ENCODE results near the gene GHR. TPM values are rescaled to one million over a fixed set of nuclear protein-coding genes. Genes with fewer than 3 reads are reported as not detected.
A peak's percentile ranks its signal among the peaks of the same experiment; 100 is the strongest.

GHR gene
- total RNA-seq, 1 experiment from 2014 or later = 1.8 TPM

DNA sequence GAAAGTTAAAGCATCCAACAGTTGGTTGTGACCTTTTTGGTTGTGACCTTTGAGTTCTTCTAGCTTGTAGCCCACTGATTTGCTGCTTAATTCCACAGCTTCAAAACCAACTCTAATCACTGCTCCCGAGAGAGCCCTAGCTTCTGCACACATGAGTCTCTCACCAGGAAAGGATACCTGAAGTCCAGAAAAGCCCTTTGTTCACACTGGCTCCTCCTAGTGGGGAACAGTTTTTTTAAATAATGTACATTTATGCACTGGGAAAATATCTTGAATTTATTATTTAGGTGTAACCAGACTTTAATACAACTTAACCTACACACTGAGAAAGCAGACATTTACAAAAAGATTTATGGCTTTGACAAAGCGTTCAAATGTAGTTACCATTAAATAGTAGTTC lies 213.2 kb downstream of the GHR start:
- H3K9me3 Mint-ChIP-seq (ENCODE audit: unreplicated experiment) = no peaks in the 10 kb centered on the region
- intact Hi-C loops (cut with micrococcal nuclease) = no loop called here

DNA sequence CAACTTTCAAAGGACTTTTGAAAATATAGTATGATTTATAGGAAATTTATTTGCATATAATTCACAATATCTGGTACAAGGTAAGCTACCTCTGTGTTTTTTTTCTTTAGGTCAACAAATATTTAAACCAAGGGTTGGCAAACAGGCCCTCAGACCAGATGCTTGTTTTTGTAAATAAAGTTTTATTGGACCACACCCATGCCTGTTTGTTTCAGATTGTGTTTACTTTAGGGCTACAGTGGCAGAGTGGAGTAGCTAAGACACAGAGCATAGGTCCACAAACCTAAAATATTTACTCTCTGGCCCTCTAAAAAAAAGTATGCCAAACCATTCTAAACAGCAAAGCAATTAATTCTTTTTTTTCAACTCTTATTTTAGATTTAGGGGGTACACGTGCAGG lies 213.7 kb downstream of the GHR start:
- ChIA-PET CTCF (interaction anchor here (0.9 to 2.3 kb wide), 7 partner anchors 14 to 214 kb away, joined by 3 to 10 read pairs (median 4); partner anchors contain the start of gene GHR), POLR2A (interaction anchor here (1.0 to 1.5 kb wide), 3 partner anchors 11 to 19 kb away, joined by 3 to 4 read pairs (median 3); no protein-coding TSS in a partner anchor)
- BruUV-seq (replicated peaks) = no TSS peak
- DNase-seq (ENCODE audit: unreplicated experiment) = no peak
- H3K9me3 Mint-ChIP-seq (ENCODE audit: unreplicated experiment) = no peaks in the 10 kb centered on the region
- no peak overlapping the region for H3K27ac Mint-ChIP-seq (ENCODE audit: low read depth, unreplicated experiment)
- no peaks in the 10 kb centered on the region for H3K36me3 Mint-ChIP-seq (ENCODE audit: insufficient read depth, unreplicated experiment)
- no peaks in the 10 kb centered on the region for H3K27me3 Mint-ChIP-seq (ENCODE audit: insufficient read depth, unreplicated experiment)
- H3K4me3 Mint-ChIP-seq (ENCODE audit: unreplicated experiment) = no peak overlapping the region
- no peak for TF ChIP-seq CTCF (IDR thresholded peaks at IDR 0.05; ENCODE audit: unreplicated experiment)
- intact Hi-C loops (cut with micrococcal nuclease) = no loop called here
- H3K4me1 Mint-ChIP-seq (ENCODE audit: insufficient read depth, unreplicated experiment) = peaks cover 12% of the 10 kb centered on the region

More for the DNA sequence above, 213.2 kb downstream of the GHR start:
- DNase-seq (ENCODE audit: unreplicated experiment) = peak; percentile 51
- peak; percentile 29 for TF ChIP-seq CTCF (IDR thresholded peaks at IDR 0.05; ENCODE audit: unreplicated experiment)
- no peak overlapping the region for H3K27ac Mint-ChIP-seq (ENCODE audit: low read depth, unreplicated experiment)
- ChIA-PET CTCF (interaction anchor here (0.7 to 2.3 kb wide), 7 partner anchors 13 to 387 kb away, joined by 3 to 10 read pairs (median 3); partner anchors contain the start of gene GHR), POLR2A (interaction anchor here (1.0 to 1.5 kb wide), 3 partner anchors 11 to 19 kb away, joined by 3 to 4 read pairs (median 3); no protein-coding TSS in a partner anchor)
- H3K36me3 Mint-ChIP-seq (ENCODE audit: insufficient read depth, unreplicated experiment) = no peaks in the 10 kb centered on the region
- H3K4me3 Mint-ChIP-seq (ENCODE audit: unreplicated experiment) = no peak overlapping the region
- H3K4me1 Mint-ChIP-seq (ENCODE audit: insufficient read depth, unreplicated experiment) = peaks cover 13% of the 10 kb centered on the region
- BruUV-seq (replicated peaks) = no TSS peak
- no peaks in the 10 kb centered on the region for H3K27me3 Mint-ChIP-seq (ENCODE audit: insufficient read depth, unreplicated experiment)

DNA sequence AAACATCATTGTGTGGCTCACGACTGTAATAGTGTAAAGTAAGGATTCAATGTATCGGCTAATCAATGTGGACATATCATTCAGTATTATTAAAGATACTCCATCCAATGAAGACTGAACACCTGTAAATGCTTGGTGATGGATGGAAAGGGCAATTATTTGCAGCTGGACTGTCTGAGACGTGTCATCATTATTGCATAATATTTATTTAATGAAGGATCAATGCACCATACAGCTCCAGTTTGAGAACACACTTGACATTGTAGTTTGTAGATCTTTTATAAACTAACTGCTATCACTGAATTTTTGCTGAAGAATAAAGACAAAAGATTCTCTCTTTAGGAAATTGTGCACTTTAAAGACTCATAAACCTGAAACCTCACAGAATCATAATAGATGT lies 215.7 kb downstream of the GHR start:
- POLR2A ChIA-PET = no interaction called here
- no peaks in the 10 kb centered on the region for H3K9me3 Mint-ChIP-seq (ENCODE audit: unreplicated experiment)
- H3K27ac Mint-ChIP-seq (ENCODE audit: low read depth, unreplicated experiment) = no peak overlapping the region
- H3K4me3 Mint-ChIP-seq (ENCODE audit: unreplicated experiment) = no peak overlapping the region
- H3K4me1 Mint-ChIP-seq (ENCODE audit: insufficient read depth, unreplicated experiment) = peaks cover 6% of the 10 kb centered on the region
- H3K36me3 Mint-ChIP-seq (ENCODE audit: insufficient read depth, unreplicated experiment) = no peaks in the 10 kb centered on the region
- BruUV-seq (replicated peaks) = no TSS peak
- no peak for TF ChIP-seq CTCF (IDR thresholded peaks at IDR 0.05; ENCODE audit: unreplicated experiment)
- CTCF ChIA-PET = no interaction called here
- no peaks in the 10 kb centered on the region for H3K27me3 Mint-ChIP-seq (ENCODE audit: insufficient read depth, unreplicated experiment)
- intact Hi-C loops (cut with micrococcal nuclease) = no loop called here
- DNase-seq (ENCODE audit: unreplicated experiment) = no peak

DNA sequence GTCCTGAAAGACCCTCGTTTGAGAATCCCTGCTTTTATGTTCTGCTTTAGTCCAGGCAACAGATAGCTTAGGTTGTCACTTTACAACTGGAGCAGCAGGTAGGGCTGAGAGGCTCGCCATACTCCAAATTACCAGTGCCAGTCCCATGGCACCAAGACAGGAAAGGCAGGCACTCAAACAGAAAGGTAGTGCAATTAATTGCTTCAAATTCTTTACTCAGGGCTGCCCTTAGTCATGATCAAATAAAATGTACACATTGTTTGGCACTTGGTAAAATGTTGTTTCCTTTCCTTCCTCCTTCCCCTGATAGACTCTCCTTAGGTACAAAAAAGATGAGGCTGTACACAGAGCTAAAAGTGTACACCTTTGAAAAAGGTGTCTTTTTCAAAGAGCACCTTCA lies 217.6 kb downstream of the GHR start:
- Mint-ChIP-seq H3K27ac (ENCODE audit: low read depth, unreplicated experiment) (peak overlapping the region; percentile 83), H3K4me1 (ENCODE audit: insufficient read depth, unreplicated experiment) (peaks cover 6% of the 10 kb centered on the region), H3K36me3 (ENCODE audit: insufficient read depth, unreplicated experiment) (no peaks in the 10 kb centered on the region), H3K9me3 (ENCODE audit: unreplicated experiment) (no peaks in the 10 kb centered on the region), H3K4me3 (ENCODE audit: unreplicated experiment) (no peak overlapping the region), H3K27me3 (ENCODE audit: insufficient read depth, unreplicated experiment) (no peaks in the 10 kb centered on the region)
- DNase-seq (ENCODE audit: unreplicated experiment) = no peak
- BruUV-seq (replicated peaks) = no TSS peak
- CTCF ChIA-PET = interaction anchor here (0.8 to 2.0 kb wide), 6 partner anchors 10 to 796 kb away, joined by 3 to 8 read pairs (median 4); no protein-coding TSS in a partner anchor
- POLR2A ChIA-PET = interaction anchor here (0.7 to 1.8 kb wide), 8 partner anchors 9 to 61 kb away, joined by 3 to 5 read pairs (median 4); no protein-coding TSS in a partner anchor
- TF ChIP-seq CTCF (IDR thresholded peaks at IDR 0.05; ENCODE audit: unreplicated experiment) = no peak
- intact Hi-C loops (cut with micrococcal nuclease) = no loop called here

Data from MCF 10A (cell line).